Smooth muscle cell (in vitro differentiated cells): ENCODE measurements around the gene B3GNT9. TPM values are rescaled to one million over a fixed set of nuclear protein-coding genes. Genes with fewer than 3 reads are reported as not detected.
A peak's percentile ranks its signal among the peaks of the same experiment; 100 is the strongest.

ENCODE experiments used
- DNase-seq: peaks from one replicate; lab custom pipeline; 2025; ENCODE audit not compliant: unreplicated experiment; lab: John Stamatoyannopoulos, UW
- H2AFZ ChIP-seq: fragments of 200-600 bp; sonication (generic); 2 replicates; pipeline ENCODE4 v1.6.0; 2016; ENCODE audit warnings: antibody characterized with exemption, low read depth, mild to moderate bottlenecking
- H3F3A ChIP-seq: fragments of 200-600 bp; sonication (generic); 2 replicates; pipeline ENCODE4 v1.6.0; 2017; ENCODE audit warnings: antibody characterized with exemption, low read depth
- H3K27ac ChIP-seq: fragments of 200-600 bp; sonication (generic); 2 replicates; pipeline ENCODE4 v1.5.1; 2016; ENCODE audit warnings: low read depth, mild to moderate bottlenecking
- H3K27me3 ChIP-seq: fragments of 200-600 bp; sonication (generic); 2 replicates; pipeline ENCODE4 v1.6.1; 2016; ENCODE audit warnings: low read depth, mild to moderate bottlenecking
- H3K36me3 ChIP-seq: fragments of 200-600 bp; sonication (generic); 2 replicates; pipeline ENCODE4 v1.5.1; 2016; ENCODE audit warnings: low read depth
- H3K4me1 ChIP-seq: fragments of 200-600 bp; sonication (generic); 2 replicates; pipeline ENCODE4 v1.5.1; 2016; ENCODE audit warnings: low read depth
- H3K4me2 ChIP-seq: fragments of 200-600 bp; sonication (generic); 2 replicates; pipeline ENCODE4 v1.6.0; 2016; ENCODE audit warnings: mild to moderate bottlenecking
- H3K4me3 ChIP-seq: fragments of 200-600 bp; sonication (generic); 2 replicates; pipeline ENCODE4 v1.5.1; 2016; ENCODE audit warnings: mild to moderate bottlenecking
- H3K79me2 ChIP-seq: fragments of 200-600 bp; sonication (generic); 2 replicates; pipeline ENCODE4 v1.6.0; 2016; ENCODE audit warnings: low read depth, mild to moderate bottlenecking
- H3K9ac ChIP-seq: fragments of 200-600 bp; sonication (generic); 2 replicates; pipeline ENCODE4 v1.6.0; 2016; ENCODE audit warnings: low read depth
- H3K9me3 ChIP-seq: fragments of 200-600 bp; sonication (generic); replicated peaks from 2 replicates; pipeline ENCODE4 v1.5.1; 2016; ENCODE audit warnings: low read depth
- H4K20me1 ChIP-seq: fragments of 200-600 bp; sonication (generic); 2 replicates; pipeline ENCODE4 v1.6.0; 2016; ENCODE audit warnings: low read depth
- WGBS: methylation state at CpG from one replicate; pipeline ENCODE4 v1.1.7; 2016; ENCODE audit warnings: low lambda C conversion rate; 5-methylcytosine and 5-hydroxymethylcytosine counted together
- polyA plus RNA-seq: library from polyadenylated mRNA; unstranded; fragments of >200 nt; fragmentation: Nextera tagmentation; extraction: Ambion mirVana; gene quantifications from 2 replicates; pipeline ENCODE4 v1.2.1, GENCODE V29; 2016
- total RNA-seq: library from RNA; depleted of rRNA; stranded (reverse); fragments of >200 nt; gene quantifications from 2 replicates; pipeline ENCODE4 v1.2.3, GENCODE V29; 2014
- TF ChIP-seq, protein P1 (sequence below): fragments of 200-600 bp; sonication (generic); IDR thresholded peaks from 2 replicates; pipeline ENCODE4 v1.5.1; 2017; ENCODE audit warnings: borderline replicate concordance, mild to moderate bottlenecking, antibody characterized with exemption; ENCODE audit not compliant: insufficient read depth, poor library complexity, severe bottlenecking

The B3GNT9 gene
- total and polyA plus RNA-seq, 2 experiments from 2014 or later = 29.9 to 39.3 TPM

DNA sequence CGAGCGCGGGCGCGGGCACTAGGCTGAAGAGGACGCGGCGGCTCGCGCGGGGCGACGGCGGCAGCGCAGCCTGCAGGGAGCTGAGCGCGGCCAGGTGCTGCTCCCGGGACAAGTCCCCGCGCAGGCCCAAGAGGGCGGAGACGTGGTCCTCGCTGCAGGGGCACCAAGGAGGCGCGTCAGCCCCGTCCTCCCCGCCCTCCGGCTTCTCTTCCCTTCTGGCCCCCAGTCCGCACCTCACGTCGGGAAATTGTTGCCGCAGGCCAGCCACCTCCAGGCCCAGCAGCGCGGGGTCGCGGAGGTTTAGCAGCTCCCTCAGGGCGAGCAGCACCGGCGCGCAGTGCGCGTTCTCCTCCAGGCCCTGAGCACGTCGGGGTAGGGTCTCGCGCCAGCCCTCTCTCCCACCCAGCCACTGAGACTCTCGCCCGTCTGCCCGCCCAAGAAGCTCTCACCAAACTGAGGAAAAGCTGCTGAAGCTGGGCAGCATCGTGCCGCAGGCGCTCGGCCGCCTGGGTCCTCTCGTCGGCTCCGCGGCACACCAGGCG lies 33.7 kb upstream of the B3GNT9 start:
- Histone ChIP-seq H3K4me1 (peaks cover 13% of the 10 kb centered on the region), H3K36me3 (no peaks in the 10 kb centered on the region), H3K9me3 (no peaks in the 10 kb centered on the region), H3K9ac (no peak overlapping the region), H3K27me3 (no peaks in the 10 kb centered on the region), H3K79me2 (peaks cover 10% of the 10 kb centered on the region), H3K4me3 (peak overlapping the region; percentile 63), H3K4me2 (peak overlapping the region; percentile 90), H3F3A (no peaks in the 10 kb centered on the region), H3K27ac (peak overlapping the region; percentile 94), H4K20me1 (peaks cover 18% of the 10 kb centered on the region), H2AFZ (no peak overlapping the region)
- DNase-seq = no peak
- 12% methylated on average over 43 of the region's 59 CpGs for WGBS
- TF ChIP-seq, protein P1, sequence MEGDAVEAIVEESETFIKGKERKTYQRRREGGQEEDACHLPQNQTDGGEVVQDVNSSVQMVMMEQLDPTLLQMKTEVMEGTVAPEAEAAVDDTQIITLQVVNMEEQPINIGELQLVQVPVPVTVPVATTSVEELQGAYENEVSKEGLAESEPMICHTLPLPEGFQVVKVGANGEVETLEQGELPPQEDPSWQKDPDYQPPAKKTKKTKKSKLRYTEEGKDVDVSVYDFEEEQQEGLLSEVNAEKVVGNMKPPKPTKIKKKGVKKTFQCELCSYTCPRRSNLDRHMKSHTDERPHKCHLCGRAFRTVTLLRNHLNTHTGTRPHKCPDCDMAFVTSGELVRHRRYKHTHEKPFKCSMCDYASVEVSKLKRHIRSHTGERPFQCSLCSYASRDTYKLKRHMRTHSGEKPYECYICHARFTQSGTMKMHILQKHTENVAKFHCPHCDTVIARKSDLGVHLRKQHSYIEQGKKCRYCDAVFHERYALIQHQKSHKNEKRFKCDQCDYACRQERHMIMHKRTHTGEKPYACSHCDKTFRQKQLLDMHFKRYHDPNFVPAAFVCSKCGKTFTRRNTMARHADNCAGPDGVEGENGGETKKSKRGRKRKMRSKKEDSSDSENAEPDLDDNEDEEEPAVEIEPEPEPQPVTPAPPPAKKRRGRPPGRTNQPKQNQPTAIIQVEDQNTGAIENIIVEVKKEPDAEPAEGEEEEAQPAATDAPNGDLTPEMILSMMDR = no peak

DNA sequence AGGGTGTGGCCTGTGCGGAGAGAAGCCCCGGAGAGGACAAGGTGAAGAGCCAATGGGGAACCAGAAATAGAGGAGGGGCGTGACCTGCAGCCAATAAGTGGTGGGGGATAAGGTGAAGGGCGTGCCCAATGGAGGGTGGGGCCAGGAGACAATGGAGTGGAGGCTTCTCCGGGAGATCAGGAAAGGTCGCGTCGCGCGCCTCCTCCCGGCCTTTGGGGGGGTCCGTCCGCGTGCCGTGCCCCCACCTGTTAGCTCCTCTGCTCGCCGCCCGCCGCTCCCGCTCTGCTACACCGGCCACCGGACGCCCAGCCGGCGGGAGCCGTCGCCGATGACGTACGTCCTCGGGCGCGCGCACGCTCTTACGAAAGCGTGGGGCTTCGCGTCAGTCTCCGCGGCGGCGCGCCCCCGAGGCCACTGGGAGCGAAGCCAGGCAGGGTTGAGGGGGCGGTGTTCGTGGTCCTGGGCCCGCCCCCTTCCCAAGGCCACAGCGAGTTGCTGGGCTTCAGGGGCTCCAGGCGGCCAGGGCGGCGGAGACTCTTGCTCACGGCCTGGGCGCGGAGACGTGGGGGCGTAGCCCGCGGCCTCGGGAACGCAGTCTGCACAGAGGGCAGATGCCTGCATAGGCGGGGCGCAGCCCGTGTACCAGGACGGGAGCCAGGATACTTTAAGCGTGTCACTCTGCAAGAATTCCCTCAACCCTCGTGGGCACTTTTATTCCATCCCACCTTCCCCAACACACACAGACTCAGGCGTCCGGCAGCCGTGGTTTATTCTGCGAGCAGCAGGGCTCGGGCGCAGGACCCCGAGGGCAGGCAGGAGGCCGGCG lies 33.0 kb upstream of the B3GNT9 start, which contains the start of gene MATCAP1:
MATCAP1 (minus strand) TSS at position 337 of the 826 bp plus-strand sequence. CDS start 3,353 bp downstream, outside the sequence.
- WGBS = under 1% methylated on average over 63 of the region's 77 CpGs

DNA sequence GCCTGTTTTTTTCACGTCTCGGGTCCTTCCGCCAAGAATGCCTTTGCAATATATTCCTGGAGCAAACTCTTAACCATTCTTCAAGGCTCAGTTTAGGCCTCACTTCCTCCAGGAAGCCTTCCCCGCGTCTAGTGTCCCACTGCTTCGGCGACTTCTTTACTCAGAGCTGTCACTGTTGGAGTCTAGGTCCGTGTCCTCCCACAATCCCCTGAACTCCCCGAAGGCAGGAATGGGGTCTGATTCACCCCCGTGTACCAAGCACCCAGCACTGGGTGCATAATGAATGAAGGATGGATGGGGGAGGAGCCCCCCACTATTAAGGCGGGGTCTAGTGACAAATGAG lies 32.5 kb upstream of the B3GNT9 start:
- Histone ChIP-seq H3F3A (no peaks in the 10 kb centered on the region), H3K4me3 (peak overlapping the region; percentile 63), H3K79me2 (peaks cover 10% of the 10 kb centered on the region), H3K4me2 (peak overlapping the region; percentile 90), H4K20me1 (peaks cover 29% of the 10 kb centered on the region), H3K9me3 (no peaks in the 10 kb centered on the region), H3K9ac (peak overlapping the region; percentile 96), H3K4me1 (peaks cover 13% of the 10 kb centered on the region), H3K36me3 (no peaks in the 10 kb centered on the region), H2AFZ (peak overlapping the region; percentile 43), H3K27me3 (no peaks in the 10 kb centered on the region), H3K27ac (peak overlapping the region; percentile 94)
- no peak for DNase-seq
- TF ChIP-seq, protein P1 = no peak
- WGBS = 5% methylated on average over 11 of the region's 11 CpGs

More for the DNA sequence above, 33.0 kb upstream of the B3GNT9 start, which contains the start of gene MATCAP1:
- Histone ChIP-seq H3K36me3 (no peaks in the 10 kb centered on the region), H3K9ac (peak within 1 kb of the TSS; percentile 96), H2AFZ (peak within 1 kb of the TSS; percentile 43), H3K4me3 (peak within 1 kb of the TSS; percentile 63), H3K9me3 (no peaks in the 10 kb centered on the region), H3K27ac (peak within 1 kb of the TSS; percentile 94), H3K4me1 (peaks cover 13% of the 10 kb centered on the region), H3K79me2 (peaks cover 10% of the 10 kb centered on the region), H3F3A (no peaks in the 10 kb centered on the region), H3K4me2 (peak within 1 kb of the TSS; percentile 90), H4K20me1 (peaks cover 24% of the 10 kb centered on the region), H3K27me3 (no peaks in the 10 kb centered on the region)
- TF ChIP-seq, protein P1 = no peak
- DNase-seq = peak; percentile 94
